Measurements from ENCODE around the gene HCFC1R1.

GRCh38 chr16:2992383-2993081 lies 31.2 kb downstream of the HCFC1R1 start:
- TF ChIP-seq CTCF (IDR thresholded peaks at IDR 0.05) (no peak), POLR2A (IDR thresholded peaks at IDR 0.05) (no peak)
